WTC11 (cell line): Measurements from ENCODE around the gene C1orf174. TPM values are rescaled to one million over a fixed set of nuclear protein-coding genes. Genes with fewer than 3 reads are reported as not detected.

Experiments
- ELF4 ChIP-seq: sonication (generic); formaldehyde crosslinking; IDR thresholded peaks from 2 replicates; pipeline ENCODE4 v1.8.1; 2022; ENCODE audit warnings: low read depth, mild to moderate bottlenecking, moderate library complexity, missing genetic modification reagents
- FOXJ3 ChIP-seq: sonication (generic); formaldehyde crosslinking; IDR thresholded peaks from 2 replicates; pipeline ENCODE4 v1.9.0; 2021; ENCODE audit warnings: missing genetic modification reagents, mild to moderate bottlenecking, borderline replicate concordance
- GABPB1 ChIP-seq: sonication (generic); formaldehyde crosslinking; IDR thresholded peaks from 2 replicates; pipeline ENCODE4 v1.8.1; 2023; ENCODE audit warnings: mild to moderate bottlenecking, missing genetic modification reagents
- MXD4 ChIP-seq: fragments of 250-450 bp; sonication (Bioruptor Pico); IDR thresholded peaks from 2 replicates; pipeline ENCODE4 v1.8.0; 2021; ENCODE audit warnings: mild to moderate bottlenecking, moderate library complexity, borderline replicate concordance
- NFATC4 ChIP-seq: fragments of 250-450 bp; sonication (Bioruptor Pico); IDR thresholded peaks from 2 replicates; pipeline ENCODE4 v1.9.0; 2021; ENCODE audit warnings: mild to moderate bottlenecking
- NR3C1 ChIP-seq: sonication (generic); formaldehyde crosslinking; conservative IDR thresholded peaks from 2 replicates; pipeline ENCODE4 v1.8.1; 2023; ENCODE audit warnings: low read depth, mild to moderate bottlenecking, missing genetic modification reagents
- OVOL2 ChIP-seq: fragments of 250-450 bp; sonication (Bioruptor Pico); IDR thresholded peaks from 2 replicates; pipeline ENCODE4 v1.9.0; 2021; ENCODE audit warnings: mild to moderate bottlenecking, borderline replicate concordance
- SMAD4 ChIP-seq: sonication (generic); formaldehyde crosslinking; IDR thresholded peaks from 2 replicates; pipeline ENCODE4 v1.8.0; 2022; ENCODE audit warnings: mild to moderate bottlenecking, missing genetic modification reagents
- SP1 ChIP-seq: sonication (generic); formaldehyde crosslinking; conservative IDR thresholded peaks from 2 replicates; pipeline ENCODE4 v1.8.1; 2022; ENCODE audit warnings: missing genetic modification reagents
- TEAD4 ChIP-seq: sonication (generic); formaldehyde crosslinking; IDR thresholded peaks from 2 replicates; pipeline ENCODE4 v1.8.0; 2022; ENCODE audit warnings: mild to moderate bottlenecking, missing genetic modification reagents
- ZBTB21 ChIP-seq: sonication (generic); formaldehyde crosslinking; IDR thresholded peaks from 2 replicates; pipeline ENCODE4 v1.8.1; 2023; ENCODE audit warnings: mild to moderate bottlenecking, missing genetic modification reagents, borderline replicate concordance
- ZNF121 ChIP-seq: sonication (generic); formaldehyde crosslinking; IDR thresholded peaks from 2 replicates; pipeline ENCODE4 v1.8.0; 2023; ENCODE audit warnings: missing genetic modification reagents
- ZNF232 ChIP-seq: sonication (generic); formaldehyde crosslinking; IDR thresholded peaks from 2 replicates; pipeline ENCODE4 v1.8.0; 2022; ENCODE audit warnings: mild to moderate bottlenecking, missing genetic modification reagents
- ZNF416 ChIP-seq: fragments of 250-450 bp; sonication (Bioruptor Pico); IDR thresholded peaks from 2 replicates; pipeline ENCODE4 v1.9.0; 2021; ENCODE audit warnings: mild to moderate bottlenecking, inconsistent platforms
- ZNF671 ChIP-seq: fragments of 250-450 bp; sonication (Bioruptor Pico); IDR thresholded peaks from 2 replicates; pipeline ENCODE4 v1.8.0; 2021; ENCODE audit warnings: mild to moderate bottlenecking
- total RNA-seq: library from RNA; stranded (reverse); gene quantifications from 3 replicates; pipeline ENCODE4 v1.2.3, GENCODE V29; 2021
- TF ChIP-seq, protein P1 (sequence below): fragments of 250-450 bp; sonication (Bioruptor Pico); IDR thresholded peaks from 2 replicates; pipeline ENCODE4 v1.9.0; 2021; ENCODE audit warnings: mild to moderate bottlenecking, borderline replicate concordance
- TF ChIP-seq, protein P2 (sequence below): fragments of 250-450 bp; sonication (Bioruptor Pico); IDR thresholded peaks from 2 replicates; pipeline ENCODE4 v1.9.0; 2021; ENCODE audit warnings: mild to moderate bottlenecking
- TF ChIP-seq, protein P3 (sequence below): sonication (generic); formaldehyde crosslinking; IDR thresholded peaks from 2 replicates; pipeline ENCODE4 v1.8.1; 2022; ENCODE audit warnings: low read depth, missing genetic modification reagents, borderline replicate concordance
- TF ChIP-seq, protein P4 (sequence below): sonication (generic); formaldehyde crosslinking; conservative IDR thresholded peaks from 2 replicates; pipeline ENCODE4 v1.8.1; 2022; ENCODE audit warnings: mild to moderate bottlenecking, missing genetic modification reagents
- TF ChIP-seq, protein P5 (sequence below): sonication (generic); formaldehyde crosslinking; IDR thresholded peaks from 2 replicates; pipeline ENCODE4 v1.8.0; 2023; ENCODE audit warnings: missing genetic modification reagents, mild to moderate bottlenecking, borderline replicate concordance
- TF ChIP-seq, protein P6 (sequence below): sonication (generic); formaldehyde crosslinking; IDR thresholded peaks from 2 replicates; pipeline ENCODE4 v1.8.1; 2023; ENCODE audit warnings: mild to moderate bottlenecking, missing genetic modification reagents
- TF ChIP-seq, protein P7 (sequence below): sonication (generic); formaldehyde crosslinking; IDR thresholded peaks from 2 replicates; pipeline ENCODE4 v1.8.1; 2022; ENCODE audit warnings: low read depth, mild to moderate bottlenecking, moderate library complexity, missing genetic modification reagents, borderline replicate concordance
- TF ChIP-seq, protein P8 (sequence below): sonication (generic); formaldehyde crosslinking; IDR thresholded peaks from 2 replicates; pipeline ENCODE4 v1.8.0; 2023; ENCODE audit warnings: missing genetic modification reagents

C1orf174 gene
- total RNA-seq, 1 experiment from 2014 or later = 24.2 TPM

DNA sequence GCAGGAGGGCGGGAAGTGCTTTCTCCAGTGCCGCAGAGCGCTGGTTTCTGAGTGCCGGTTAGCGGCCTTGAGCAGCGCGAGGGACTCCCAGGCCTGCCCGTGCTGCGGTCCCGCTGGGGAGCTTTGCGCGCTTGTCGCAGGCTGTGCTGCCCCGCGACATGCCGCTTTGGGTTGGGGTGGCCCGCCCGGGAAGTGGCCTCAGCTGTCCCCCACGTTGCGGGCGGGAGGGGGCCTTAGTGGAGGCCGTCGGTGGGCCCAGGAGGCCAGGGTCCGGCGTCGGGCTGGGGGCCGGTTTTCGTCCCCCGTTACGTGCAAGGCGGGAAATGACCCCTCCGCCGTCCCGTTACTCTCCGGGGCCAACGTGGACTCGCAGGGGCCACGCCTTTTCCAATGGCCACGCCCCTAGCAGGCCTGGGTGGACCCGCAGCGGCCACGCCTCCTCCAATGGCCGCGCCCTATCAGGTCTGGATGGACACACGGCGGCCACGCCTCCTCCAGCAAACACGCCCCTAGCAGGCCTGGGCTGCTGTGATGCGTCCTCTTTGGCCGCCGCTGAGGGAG, 977 bp upstream of the C1orf174 start (continued):
- TF ChIP-seq, protein P1, sequence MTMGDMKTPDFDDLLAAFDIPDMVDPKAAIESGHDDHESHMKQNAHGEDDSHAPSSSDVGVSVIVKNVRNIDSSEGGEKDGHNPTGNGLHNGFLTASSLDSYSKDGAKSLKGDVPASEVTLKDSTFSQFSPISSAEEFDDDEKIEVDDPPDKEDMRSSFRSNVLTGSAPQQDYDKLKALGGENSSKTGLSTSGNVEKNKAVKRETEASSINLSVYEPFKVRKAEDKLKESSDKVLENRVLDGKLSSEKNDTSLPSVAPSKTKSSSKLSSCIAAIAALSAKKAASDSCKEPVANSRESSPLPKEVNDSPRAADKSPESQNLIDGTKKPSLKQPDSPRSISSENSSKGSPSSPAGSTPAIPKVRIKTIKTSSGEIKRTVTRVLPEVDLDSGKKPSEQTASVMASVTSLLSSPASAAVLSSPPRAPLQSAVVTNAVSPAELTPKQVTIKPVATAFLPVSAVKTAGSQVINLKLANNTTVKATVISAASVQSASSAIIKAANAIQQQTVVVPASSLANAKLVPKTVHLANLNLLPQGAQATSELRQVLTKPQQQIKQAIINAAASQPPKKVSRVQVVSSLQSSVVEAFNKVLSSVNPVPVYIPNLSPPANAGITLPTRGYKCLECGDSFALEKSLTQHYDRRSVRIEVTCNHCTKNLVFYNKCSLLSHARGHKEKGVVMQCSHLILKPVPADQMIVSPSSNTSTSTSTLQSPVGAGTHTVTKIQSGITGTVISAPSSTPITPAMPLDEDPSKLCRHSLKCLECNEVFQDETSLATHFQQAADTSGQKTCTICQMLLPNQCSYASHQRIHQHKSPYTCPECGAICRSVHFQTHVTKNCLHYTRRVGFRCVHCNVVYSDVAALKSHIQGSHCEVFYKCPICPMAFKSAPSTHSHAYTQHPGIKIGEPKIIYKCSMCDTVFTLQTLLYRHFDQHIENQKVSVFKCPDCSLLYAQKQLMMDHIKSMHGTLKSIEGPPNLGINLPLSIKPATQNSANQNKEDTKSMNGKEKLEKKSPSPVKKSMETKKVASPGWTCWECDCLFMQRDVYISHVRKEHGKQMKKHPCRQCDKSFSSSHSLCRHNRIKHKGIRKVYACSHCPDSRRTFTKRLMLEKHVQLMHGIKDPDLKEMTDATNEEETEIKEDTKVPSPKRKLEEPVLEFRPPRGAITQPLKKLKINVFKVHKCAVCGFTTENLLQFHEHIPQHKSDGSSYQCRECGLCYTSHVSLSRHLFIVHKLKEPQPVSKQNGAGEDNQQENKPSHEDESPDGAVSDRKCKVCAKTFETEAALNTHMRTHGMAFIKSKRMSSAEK (CRISPR knock-in tag) = no peak
- TF ChIP-seq, protein P2, sequence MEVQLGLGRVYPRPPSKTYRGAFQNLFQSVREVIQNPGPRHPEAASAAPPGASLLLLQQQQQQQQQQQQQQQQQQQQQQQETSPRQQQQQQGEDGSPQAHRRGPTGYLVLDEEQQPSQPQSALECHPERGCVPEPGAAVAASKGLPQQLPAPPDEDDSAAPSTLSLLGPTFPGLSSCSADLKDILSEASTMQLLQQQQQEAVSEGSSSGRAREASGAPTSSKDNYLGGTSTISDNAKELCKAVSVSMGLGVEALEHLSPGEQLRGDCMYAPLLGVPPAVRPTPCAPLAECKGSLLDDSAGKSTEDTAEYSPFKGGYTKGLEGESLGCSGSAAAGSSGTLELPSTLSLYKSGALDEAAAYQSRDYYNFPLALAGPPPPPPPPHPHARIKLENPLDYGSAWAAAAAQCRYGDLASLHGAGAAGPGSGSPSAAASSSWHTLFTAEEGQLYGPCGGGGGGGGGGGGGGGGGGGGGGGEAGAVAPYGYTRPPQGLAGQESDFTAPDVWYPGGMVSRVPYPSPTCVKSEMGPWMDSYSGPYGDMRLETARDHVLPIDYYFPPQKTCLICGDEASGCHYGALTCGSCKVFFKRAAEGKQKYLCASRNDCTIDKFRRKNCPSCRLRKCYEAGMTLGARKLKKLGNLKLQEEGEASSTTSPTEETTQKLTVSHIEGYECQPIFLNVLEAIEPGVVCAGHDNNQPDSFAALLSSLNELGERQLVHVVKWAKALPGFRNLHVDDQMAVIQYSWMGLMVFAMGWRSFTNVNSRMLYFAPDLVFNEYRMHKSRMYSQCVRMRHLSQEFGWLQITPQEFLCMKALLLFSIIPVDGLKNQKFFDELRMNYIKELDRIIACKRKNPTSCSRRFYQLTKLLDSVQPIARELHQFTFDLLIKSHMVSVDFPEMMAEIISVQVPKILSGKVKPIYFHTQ (CRISPR knock-in tag) = no peak
- TF ChIP-seq ZNF121 (no peak), TEAD4 (CRISPR knock-in tag) (no peak), NR3C1 (CRISPR knock-in tag) (no peak), ZNF232 (CRISPR knock-in tag) (no peak), ZNF671 (CRISPR knock-in tag) (no peak), GABPB1 (no peak), MXD4 (CRISPR knock-in tag) (no peak), FOXJ3 (CRISPR knock-in tag) (no peak), ELF4 (no peak), SP1 (peak; percentile 69), NFATC4 (CRISPR knock-in tag) (no peak), ZBTB21 (CRISPR knock-in tag) (no peak), SMAD4 (CRISPR knock-in tag) (no peak), ZNF416 (CRISPR knock-in tag) (no peak), OVOL2 (no peak)
- TF ChIP-seq, protein P3, sequence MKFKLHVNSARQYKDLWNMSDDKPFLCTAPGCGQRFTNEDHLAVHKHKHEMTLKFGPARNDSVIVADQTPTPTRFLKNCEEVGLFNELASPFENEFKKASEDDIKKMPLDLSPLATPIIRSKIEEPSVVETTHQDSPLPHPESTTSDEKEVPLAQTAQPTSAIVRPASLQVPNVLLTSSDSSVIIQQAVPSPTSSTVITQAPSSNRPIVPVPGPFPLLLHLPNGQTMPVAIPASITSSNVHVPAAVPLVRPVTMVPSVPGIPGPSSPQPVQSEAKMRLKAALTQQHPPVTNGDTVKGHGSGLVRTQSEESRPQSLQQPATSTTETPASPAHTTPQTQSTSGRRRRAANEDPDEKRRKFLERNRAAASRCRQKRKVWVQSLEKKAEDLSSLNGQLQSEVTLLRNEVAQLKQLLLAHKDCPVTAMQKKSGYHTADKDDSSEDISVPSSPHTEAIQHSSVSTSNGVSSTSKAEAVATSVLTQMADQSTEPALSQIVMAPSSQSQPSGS (CRISPR knock-in tag) = no peak
- TF ChIP-seq, protein P4, sequence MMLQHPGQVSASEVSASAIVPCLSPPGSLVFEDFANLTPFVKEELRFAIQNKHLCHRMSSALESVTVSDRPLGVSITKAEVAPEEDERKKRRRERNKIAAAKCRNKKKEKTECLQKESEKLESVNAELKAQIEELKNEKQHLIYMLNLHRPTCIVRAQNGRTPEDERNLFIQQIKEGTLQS (CRISPR knock-in tag) = no peak
- TF ChIP-seq, protein P5, sequence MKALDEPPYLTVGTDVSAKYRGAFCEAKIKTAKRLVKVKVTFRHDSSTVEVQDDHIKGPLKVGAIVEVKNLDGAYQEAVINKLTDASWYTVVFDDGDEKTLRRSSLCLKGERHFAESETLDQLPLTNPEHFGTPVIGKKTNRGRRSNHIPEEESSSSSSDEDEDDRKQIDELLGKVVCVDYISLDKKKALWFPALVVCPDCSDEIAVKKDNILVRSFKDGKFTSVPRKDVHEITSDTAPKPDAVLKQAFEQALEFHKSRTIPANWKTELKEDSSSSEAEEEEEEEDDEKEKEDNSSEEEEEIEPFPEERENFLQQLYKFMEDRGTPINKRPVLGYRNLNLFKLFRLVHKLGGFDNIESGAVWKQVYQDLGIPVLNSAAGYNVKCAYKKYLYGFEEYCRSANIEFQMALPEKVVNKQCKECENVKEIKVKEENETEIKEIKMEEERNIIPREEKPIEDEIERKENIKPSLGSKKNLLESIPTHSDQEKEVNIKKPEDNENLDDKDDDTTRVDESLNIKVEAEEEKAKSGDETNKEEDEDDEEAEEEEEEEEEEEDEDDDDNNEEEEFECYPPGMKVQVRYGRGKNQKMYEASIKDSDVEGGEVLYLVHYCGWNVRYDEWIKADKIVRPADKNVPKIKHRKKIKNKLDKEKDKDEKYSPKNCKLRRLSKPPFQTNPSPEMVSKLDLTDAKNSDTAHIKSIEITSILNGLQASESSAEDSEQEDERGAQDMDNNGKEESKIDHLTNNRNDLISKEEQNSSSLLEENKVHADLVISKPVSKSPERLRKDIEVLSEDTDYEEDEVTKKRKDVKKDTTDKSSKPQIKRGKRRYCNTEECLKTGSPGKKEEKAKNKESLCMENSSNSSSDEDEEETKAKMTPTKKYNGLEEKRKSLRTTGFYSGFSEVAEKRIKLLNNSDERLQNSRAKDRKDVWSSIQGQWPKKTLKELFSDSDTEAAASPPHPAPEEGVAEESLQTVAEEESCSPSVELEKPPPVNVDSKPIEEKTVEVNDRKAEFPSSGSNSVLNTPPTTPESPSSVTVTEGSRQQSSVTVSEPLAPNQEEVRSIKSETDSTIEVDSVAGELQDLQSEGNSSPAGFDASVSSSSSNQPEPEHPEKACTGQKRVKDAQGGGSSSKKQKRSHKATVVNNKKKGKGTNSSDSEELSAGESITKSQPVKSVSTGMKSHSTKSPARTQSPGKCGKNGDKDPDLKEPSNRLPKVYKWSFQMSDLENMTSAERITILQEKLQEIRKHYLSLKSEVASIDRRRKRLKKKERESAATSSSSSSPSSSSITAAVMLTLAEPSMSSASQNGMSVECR = peak; percentile 88; the same call in 1 of the 2 replicates
- TF ChIP-seq, protein P6, sequence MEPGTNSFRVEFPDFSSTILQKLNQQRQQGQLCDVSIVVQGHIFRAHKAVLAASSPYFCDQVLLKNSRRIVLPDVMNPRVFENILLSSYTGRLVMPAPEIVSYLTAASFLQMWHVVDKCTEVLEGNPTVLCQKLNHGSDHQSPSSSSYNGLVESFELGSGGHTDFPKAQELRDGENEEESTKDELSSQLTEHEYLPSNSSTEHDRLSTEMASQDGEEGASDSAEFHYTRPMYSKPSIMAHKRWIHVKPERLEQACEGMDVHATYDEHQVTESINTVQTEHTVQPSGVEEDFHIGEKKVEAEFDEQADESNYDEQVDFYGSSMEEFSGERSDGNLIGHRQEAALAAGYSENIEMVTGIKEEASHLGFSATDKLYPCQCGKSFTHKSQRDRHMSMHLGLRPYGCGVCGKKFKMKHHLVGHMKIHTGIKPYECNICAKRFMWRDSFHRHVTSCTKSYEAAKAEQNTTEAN = no peak
- TF ChIP-seq, protein P7, sequence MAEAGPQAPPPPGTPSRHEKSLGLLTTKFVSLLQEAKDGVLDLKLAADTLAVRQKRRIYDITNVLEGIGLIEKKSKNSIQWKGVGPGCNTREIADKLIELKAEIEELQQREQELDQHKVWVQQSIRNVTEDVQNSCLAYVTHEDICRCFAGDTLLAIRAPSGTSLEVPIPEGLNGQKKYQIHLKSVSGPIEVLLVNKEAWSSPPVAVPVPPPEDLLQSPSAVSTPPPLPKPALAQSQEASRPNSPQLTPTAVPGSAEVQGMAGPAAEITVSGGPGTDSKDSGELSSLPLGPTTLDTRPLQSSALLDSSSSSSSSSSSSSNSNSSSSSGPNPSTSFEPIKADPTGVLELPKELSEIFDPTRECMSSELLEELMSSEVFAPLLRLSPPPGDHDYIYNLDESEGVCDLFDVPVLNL (CRISPR knock-in tag) = no peak
- TF ChIP-seq, protein P8, sequence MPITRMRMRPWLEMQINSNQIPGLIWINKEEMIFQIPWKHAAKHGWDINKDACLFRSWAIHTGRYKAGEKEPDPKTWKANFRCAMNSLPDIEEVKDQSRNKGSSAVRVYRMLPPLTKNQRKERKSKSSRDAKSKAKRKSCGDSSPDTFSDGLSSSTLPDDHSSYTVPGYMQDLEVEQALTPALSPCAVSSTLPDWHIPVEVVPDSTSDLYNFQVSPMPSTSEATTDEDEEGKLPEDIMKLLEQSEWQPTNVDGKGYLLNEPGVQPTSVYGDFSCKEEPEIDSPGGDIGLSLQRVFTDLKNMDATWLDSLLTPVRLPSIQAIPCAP (CRISPR knock-in tag) = no peak
